CD4-positive, alpha-beta memory T cell (primary cell): ENCODE data around the gene SST. TPM values are rescaled to one million over a fixed set of nuclear protein-coding genes. Genes with fewer than 3 reads are reported as not detected.

Experiments used
- CTCF ChIA-PET: fragments of 350-600 bp; sonication (Branson Sonifier 250); formaldehyde crosslinking; loops from one replicate; lab custom pipeline; 2021; ENCODE audit warnings: inconsistent platforms; ENCODE audit not compliant: partially characterized antibody; lab: Charles Lee
- POLR2A ChIA-PET: fragments of 350-600 bp; sonication (Branson Sonifier 250); formaldehyde crosslinking; loops from one replicate; lab custom pipeline; 2021; ENCODE audit not compliant: partially characterized antibody; lab: Charles Lee
- DNase-seq, 5 donors: peaks; one replicate each; pipeline versions ENCODE4 v3.0.0 to v3.0.0-alpha.2; 2020 to 2022; ENCODE audit warnings: mixed read lengths in 1 of 5
- H3K27ac ChIP-seq: one replicate; pipeline ENCODE4 v1.7.0; 2013; ENCODE audit warnings: low read depth, low read length
- H3K27me3 ChIP-seq: 2 replicates; pipeline ENCODE4 v1.7.0; 2013; ENCODE audit warnings: mild to moderate bottlenecking, low read length, moderate library complexity; ENCODE audit not compliant: insufficient read depth
- H3K36me3 ChIP-seq: 2 replicates; pipeline ENCODE4 v1.7.0; 2013; ENCODE audit warnings: mild to moderate bottlenecking, low read length, moderate library complexity; ENCODE audit not compliant: insufficient read depth
- H3K4me1 ChIP-seq: 2 replicates; pipeline ENCODE4 v1.7.0; 2013; ENCODE audit warnings: mild to moderate bottlenecking, low read length, moderate library complexity; ENCODE audit not compliant: insufficient read depth
- H3K4me3 ChIP-seq, 2 donors: one replicate each; pipeline ENCODE4 v1.7.0; 2013; ENCODE audit warnings: low read length in 2 of 2, mild to moderate bottlenecking in 1 of 2
- H3K9me3 ChIP-seq, 2 donors: one replicate each; pipeline ENCODE4 v1.7.0; 2013; ENCODE audit warnings: low read length in 2 of 2, control low read depth in 1 of 2; ENCODE audit not compliant: control insufficient read depth in 1 of 2
- H3K27ac Mint-ChIP-seq, 7 donors: one replicate each; pipeline ENCODE4 v1.8.0; 2020 to 2021; ENCODE audit warnings: mixed read lengths in 7 of 7, mild to moderate bottlenecking in 6 of 7, inconsistent platforms in 3 of 7, moderate library complexity in 3 of 7
- H3K27me3 Mint-ChIP-seq, 2 donors: one replicate each; pipeline ENCODE4 v1.8.0; 2020 to 2021; ENCODE audit warnings: mixed read lengths in 2 of 2
- H3K36me3 Mint-ChIP-seq, 2 donors: one replicate each; pipeline ENCODE4 v1.8.0; 2020 to 2021; ENCODE audit warnings: mixed read lengths in 2 of 2, inconsistent platforms in 1 of 2, mild to moderate bottlenecking in 1 of 2
- H3K4me1 Mint-ChIP-seq, 4 donors: one replicate each; pipeline ENCODE4 v1.8.0; 2020 to 2021; ENCODE audit warnings: mixed read lengths in 4 of 4, mild to moderate bottlenecking in 1 of 4
- H3K4me3 Mint-ChIP-seq, 8 donors: one replicate each; pipeline ENCODE4 v1.8.0; 2020 to 2021; ENCODE audit warnings: mixed read lengths in 8 of 8, mild to moderate bottlenecking in 7 of 8, moderate library complexity in 6 of 8, inconsistent platforms in 3 of 8
- H3K9me3 Mint-ChIP-seq, 8 donors: one replicate each; pipeline ENCODE4 v1.8.0; 2020 to 2021; ENCODE audit warnings: mixed read lengths in 8 of 8, mild to moderate bottlenecking in 5 of 8, inconsistent platforms in 3 of 8, moderate library complexity in 1 of 8
- intact Hi-C: fragments of 100-400 bp; cut with micrococcal nuclease; formaldehyde crosslinking; loops from one replicate; pipeline ENCODE4 v1.15.1; 2023
- polyA plus RNA-seq, 2 donors: library from polyadenylated mRNA; unstranded; fragments of 300-500 nt; fragmentation: Illumina TruSeq; gene quantifications; one replicate each; pipeline ENCODE4 v1.2.3, GENCODE V29; 2021
- total RNA-seq, 2 experiments: library from RNA; stranded (reverse); gene quantifications; one replicate each; pipeline ENCODE4 v1.2.3, GENCODE V29; 2021

Gene SST
- total and polyA plus RNA-seq, 4 experiments from 2014 or later: not detected

DNA sequence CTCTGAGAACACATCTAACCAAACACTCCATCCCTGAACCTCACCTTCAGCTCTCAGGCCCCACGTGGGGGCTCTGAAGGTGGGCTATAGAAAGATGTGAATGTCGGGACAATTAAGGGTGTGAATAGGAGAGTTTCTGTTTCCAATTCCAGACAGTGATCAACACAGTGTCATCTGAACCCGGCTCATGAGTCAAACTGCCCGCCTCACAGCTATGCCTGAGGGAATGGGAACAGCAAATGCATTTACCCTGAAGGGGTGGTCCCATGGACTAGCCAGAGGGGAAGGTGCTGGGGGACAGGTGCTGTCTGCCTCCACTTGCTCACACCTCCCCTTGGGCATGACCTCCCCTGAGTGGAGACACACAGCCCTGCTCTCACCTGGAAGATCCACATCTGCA, 25.8 kb upstream of the SST start:
- H3K27me3 Mint-ChIP-seq: peaks cover 8 to 24% of the 10 kb centered on the region in 2 donors

DNA sequence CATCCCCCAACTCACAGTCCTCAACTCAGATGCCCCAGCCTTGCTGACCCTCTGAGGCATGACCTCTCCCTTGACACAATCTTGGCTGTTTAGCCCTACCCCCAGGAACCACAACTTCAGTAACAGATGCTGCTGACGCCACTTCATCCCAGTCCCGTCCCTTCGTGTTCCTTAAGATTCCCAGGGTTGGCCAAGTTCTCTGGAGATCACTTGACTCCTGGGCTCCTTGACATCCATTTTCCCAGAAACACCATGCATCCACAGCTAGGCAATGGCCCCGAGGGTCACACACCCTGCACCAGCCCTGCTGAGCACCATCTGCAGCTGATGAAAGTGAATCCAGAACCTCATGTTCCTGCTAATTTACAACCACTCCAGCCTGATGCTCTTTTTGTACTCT, 25.3 kb upstream of the SST start:
- Histone ChIP-seq H3K4me3 (no peak overlapping the region), H3K9me3 (no peaks in the 10 kb centered on the region), H3K36me3 (no peaks in the 10 kb centered on the region), H3K27me3 (no peaks in the 10 kb centered on the region), H3K4me1 (no peaks in the 10 kb centered on the region), H3K27ac (no peak overlapping the region)
- Mint-ChIP-seq H3K27me3 (peaks cover 8 to 24% of the 10 kb centered on the region in 2 donors), H3K4me1 (no peaks in the 10 kb centered on the region), H3K27ac (no peak overlapping the region), H3K36me3 (no peaks in the 10 kb centered on the region), H3K4me3 (no peak overlapping the region), H3K9me3 (peaks cover 0 to 2% (median 0%) of the 10 kb centered on the region in 8 donors)
- DNase-seq: no peak
- ChIA-PET CTCF (interaction anchor here (1.1 to 1.5 kb wide), 2 partner anchors 13 to 21 kb away, joined by 3 read pairs; no protein-coding TSS in a partner anchor), POLR2A (no interaction called here)
- intact Hi-C loops: no loop called here

More for the DNA sequence above, 25.8 kb upstream of the SST start:
- ChIA-PET POLR2A (no interaction called here), CTCF (interaction anchor here (1.1 to 1.5 kb wide), 2 partner anchors 13 to 21 kb away, joined by 3 read pairs; no protein-coding TSS in a partner anchor)
- Mint-ChIP-seq H3K36me3 (no peaks in the 10 kb centered on the region), H3K9me3 (peaks cover 0 to 2% (median 0%) of the 10 kb centered on the region in 8 donors), H3K27ac (no peak overlapping the region), H3K4me3 (no peak overlapping the region), H3K4me1 (no peaks in the 10 kb centered on the region)
- intact Hi-C loops: no loop called here
- Histone ChIP-seq H3K4me1 (no peaks in the 10 kb centered on the region), H3K4me3 (no peak overlapping the region), H3K27me3 (no peaks in the 10 kb centered on the region), H3K9me3 (no peaks in the 10 kb centered on the region), H3K36me3 (no peaks in the 10 kb centered on the region), H3K27ac (no peak overlapping the region)
- DNase-seq: no peak

DNA sequence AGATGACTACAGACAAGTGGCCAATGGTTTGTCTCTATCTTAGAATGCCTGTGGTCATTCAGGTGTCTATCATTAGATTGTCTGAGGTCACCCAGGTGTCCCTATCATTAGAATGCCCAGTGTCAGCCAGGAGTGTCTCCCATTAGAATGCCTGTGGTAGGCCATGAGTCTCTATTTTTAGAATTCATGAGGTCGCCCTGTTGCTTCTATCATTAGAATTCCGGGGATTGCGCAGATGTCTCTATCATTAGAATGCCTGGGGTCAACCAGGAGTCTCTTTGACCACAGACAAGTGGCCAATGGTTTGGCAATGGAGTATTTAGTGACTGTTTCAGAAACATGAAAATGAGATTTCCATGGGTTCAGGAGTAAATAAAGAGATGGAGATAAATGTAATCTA, 24.6 kb upstream of the SST start:
- Histone ChIP-seq H3K4me1 (no peaks in the 10 kb centered on the region), H3K4me3 (no peak overlapping the region), H3K9me3 (no peaks in the 10 kb centered on the region), H3K27me3 (no peaks in the 10 kb centered on the region), H3K27ac (no peak overlapping the region), H3K36me3 (no peaks in the 10 kb centered on the region)
- no peak overlapping the region for H3K27ac Mint-ChIP-seq
- CTCF ChIA-PET: interaction anchor here (1.0 to 4.9 kb wide), 3 partner anchors 12 to 22 kb away, joined by 3 to 24 read pairs (median 4); no protein-coding TSS in a partner anchor
- no peaks in the 10 kb centered on the region for H3K4me1 Mint-ChIP-seq
- no peak overlapping the region for H3K4me3 Mint-ChIP-seq
- intact Hi-C loops: no loop called here
- DNase-seq: no peak
- peaks cover 8 to 24% of the 10 kb centered on the region in 2 donors for H3K27me3 Mint-ChIP-seq
- POLR2A ChIA-PET: no interaction called here
- H3K9me3 Mint-ChIP-seq: peaks cover 0 to 2% (median 0%) of the 10 kb centered on the region in 8 donors
- H3K36me3 Mint-ChIP-seq: no peaks in the 10 kb centered on the region

DNA sequence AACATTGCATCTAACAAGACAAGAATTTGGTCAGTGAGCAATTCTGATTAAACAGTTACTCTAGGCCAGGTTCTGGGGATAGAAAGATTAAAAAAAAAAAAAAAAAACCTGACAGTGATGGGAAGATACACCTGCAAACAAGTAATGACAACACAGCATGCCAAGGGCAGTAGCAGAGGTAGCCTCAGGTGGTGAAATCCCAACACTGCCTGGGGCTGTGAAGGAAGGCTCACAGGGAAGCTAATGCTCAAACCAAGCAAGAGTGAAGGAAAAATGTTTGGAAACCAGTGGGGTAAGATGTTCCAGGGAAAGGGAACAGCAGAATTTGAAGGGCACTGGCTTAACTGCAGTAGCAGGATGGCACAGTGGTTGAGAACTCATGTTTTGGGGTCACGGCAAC, 23.2 kb upstream of the SST start:
- Mint-ChIP-seq H3K36me3 (no peaks in the 10 kb centered on the region), H3K27ac (no peak overlapping the region), H3K9me3 (peaks cover 0 to 2% (median 0%) of the 10 kb centered on the region in 8 donors), H3K4me3 (no peak overlapping the region), H3K4me1 (no peaks in the 10 kb centered on the region), H3K27me3 (peaks cover 9 to 29% of the 10 kb centered on the region in 2 donors)
- CTCF ChIA-PET: interaction anchor here (1.3 to 4.9 kb wide), 3 partner anchors 9 to 374 kb away, joined by 4 to 24 read pairs (median 4); no protein-coding TSS in a partner anchor
- intact Hi-C loops: no loop called here
- Histone ChIP-seq H3K36me3 (no peaks in the 10 kb centered on the region), H3K4me1 (no peaks in the 10 kb centered on the region), H3K9me3 (no peaks in the 10 kb centered on the region), H3K27ac (no peak overlapping the region), H3K4me3 (no peak overlapping the region), H3K27me3 (no peaks in the 10 kb centered on the region)
- POLR2A ChIA-PET: no interaction called here
- DNase-seq: no peak

DNA sequence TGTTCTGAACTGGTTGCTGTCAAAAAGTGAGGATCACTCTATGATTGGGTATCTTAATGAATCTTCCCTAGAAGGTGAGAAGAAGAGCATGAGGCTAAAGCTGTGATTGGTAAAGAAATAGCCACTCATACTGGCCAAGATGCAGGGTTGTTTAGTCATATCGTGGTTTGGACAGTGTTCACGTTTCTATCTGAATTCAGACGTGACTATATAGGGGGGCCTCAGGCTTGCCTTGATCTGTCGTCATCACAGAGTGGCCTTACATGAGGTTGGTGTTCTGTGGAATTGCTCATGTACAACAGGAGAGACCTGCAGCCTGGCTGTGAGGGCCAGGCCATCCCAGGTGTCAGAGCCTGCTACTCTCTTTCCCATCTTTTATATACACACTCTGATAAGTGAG, 19.8 kb upstream of the SST start:
- Mint-ChIP-seq H3K36me3 (no peaks in the 10 kb centered on the region), H3K9me3 (peaks cover 0 to 17% (median 14%) of the 10 kb centered on the region in 8 donors), H3K4me1 (no peaks in the 10 kb centered on the region), H3K27me3 (peaks cover 12 to 27% of the 10 kb centered on the region in 2 donors), H3K4me3 (no peak overlapping the region), H3K27ac (no peak overlapping the region)
- intact Hi-C loops: no loop called here
- H3K4me3 ChIP-seq: no peak overlapping the region
- H3K27ac ChIP-seq: no peak overlapping the region
- H3K4me1 ChIP-seq: no peaks in the 10 kb centered on the region
- H3K27me3 ChIP-seq: no peaks in the 10 kb centered on the region
- DNase-seq: no peak
- CTCF ChIA-PET: interaction anchor here (4.9 kb wide), 1 partner anchor 9 kb away, joined by 24 read pairs; no protein-coding TSS in a partner anchor
- no peaks in the 10 kb centered on the region for H3K9me3 ChIP-seq
- POLR2A ChIA-PET: no interaction called here
- no peaks in the 10 kb centered on the region for H3K36me3 ChIP-seq

DNA sequence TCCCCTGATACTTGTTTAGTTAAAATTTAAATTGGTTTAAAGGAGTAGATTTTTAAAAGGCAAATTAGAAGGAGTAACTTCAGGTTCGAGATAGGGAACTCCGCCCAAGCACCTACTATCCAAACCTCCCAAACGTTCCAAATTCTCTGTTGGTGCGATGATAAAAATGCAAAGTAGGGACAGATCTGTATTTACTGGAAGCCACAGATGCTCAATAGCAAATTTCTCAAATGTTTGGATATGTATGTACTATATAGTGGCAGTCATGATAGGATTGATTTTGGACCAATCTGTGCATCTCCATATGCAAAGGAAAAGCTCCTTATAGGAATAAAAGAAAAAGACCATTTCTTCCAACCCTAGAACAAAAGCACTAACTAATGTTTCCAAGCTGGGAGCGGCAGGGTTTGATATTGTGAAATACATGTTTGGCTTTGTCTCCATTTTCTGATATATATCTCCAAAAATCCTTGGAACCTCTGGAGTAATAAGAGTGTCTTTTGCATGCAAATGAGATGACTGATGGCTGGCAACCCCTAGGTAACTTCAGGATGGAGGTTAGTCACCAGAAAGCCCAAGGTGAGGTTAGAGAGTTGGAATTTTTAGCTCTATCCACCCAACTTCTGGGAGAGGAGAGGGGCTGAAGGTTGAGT, 16.6 kb upstream of the SST start:
- Histone ChIP-seq H3K4me1 (no peaks in the 10 kb centered on the region), H3K27me3 (no peaks in the 10 kb centered on the region), H3K9me3 (no peaks in the 10 kb centered on the region), H3K4me3 (no peak overlapping the region), H3K27ac (no peak overlapping the region), H3K36me3 (no peaks in the 10 kb centered on the region)
- no peak overlapping the region for H3K27ac Mint-ChIP-seq
- no peaks in the 10 kb centered on the region for H3K4me1 Mint-ChIP-seq
- ChIA-PET POLR2A (no interaction called here), CTCF (interaction anchor here (2.1 to 2.6 kb wide), 2 partner anchors 10 to 368 kb away, joined by 7 to 14 read pairs; no protein-coding TSS in a partner anchor)
- no peak for DNase-seq
- no peaks in the 10 kb centered on the region for H3K36me3 Mint-ChIP-seq
- intact Hi-C loops: no loop called here
- no peak overlapping the region for H3K4me3 Mint-ChIP-seq
- H3K27me3 Mint-ChIP-seq: peaks cover 12 to 19% of the 10 kb centered on the region in 2 donors
- H3K9me3 Mint-ChIP-seq: peaks cover 0 to 24% (median 17%) of the 10 kb centered on the region in 8 donors

DNA sequence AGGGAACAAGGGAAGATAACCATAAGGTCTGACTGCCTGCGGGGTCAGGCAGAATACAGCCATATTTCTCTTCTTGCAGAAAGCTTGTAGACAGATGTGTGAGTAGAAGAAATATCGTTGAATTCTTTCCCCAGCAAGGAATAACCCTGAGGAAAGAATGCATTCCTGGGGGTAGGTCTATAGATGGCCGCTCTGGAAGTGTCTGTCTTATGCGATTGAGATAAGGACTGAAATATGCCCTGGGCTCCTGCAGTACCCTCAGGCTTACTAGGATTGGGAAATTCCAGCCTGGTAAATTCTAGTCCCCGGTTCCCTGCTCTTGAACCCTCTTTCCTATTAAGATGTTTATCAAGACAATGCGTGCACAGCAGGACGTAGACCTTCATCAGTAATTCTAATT, 15.8 kb upstream of the SST start:
- intact Hi-C loops: no loop called here
- H3K27me3 ChIP-seq: no peaks in the 10 kb centered on the region
- peaks cover 12 to 15% of the 10 kb centered on the region in 2 donors for H3K27me3 Mint-ChIP-seq
- no peaks in the 10 kb centered on the region for H3K36me3 Mint-ChIP-seq
- H3K36me3 ChIP-seq: no peaks in the 10 kb centered on the region
- H3K4me3 ChIP-seq: no peak overlapping the region
- no peak overlapping the region for H3K4me3 Mint-ChIP-seq
- no peaks in the 10 kb centered on the region for H3K9me3 ChIP-seq
- H3K27ac ChIP-seq: no peak overlapping the region
- peaks cover 0 to 24% (median 17%) of the 10 kb centered on the region in 8 donors for H3K9me3 Mint-ChIP-seq
- ChIA-PET CTCF (interaction anchor here (12.9 kb wide), 1 partner anchor 363 kb away, joined by 464 read pairs; no protein-coding TSS in a partner anchor), POLR2A (no interaction called here)
- no peaks in the 10 kb centered on the region for H3K4me1 ChIP-seq
- no peak for DNase-seq
- H3K4me1 Mint-ChIP-seq: no peaks in the 10 kb centered on the region
- no peak overlapping the region for H3K27ac Mint-ChIP-seq
